Cortex of kidney (tissue), 1 donor: ENCODE results near the gene ZNF564.
"Not testable (repeated sequence)": the region's sequence is repeated elsewhere in the genome, so short reads cannot be mapped to it uniquely, and the experiment has no call there.

Experiments
- DNase-seq: peaks from one replicate; lab custom pipeline; 2025; lab: John Stamatoyannopoulos, UW

Gene ZNF564

DNA sequence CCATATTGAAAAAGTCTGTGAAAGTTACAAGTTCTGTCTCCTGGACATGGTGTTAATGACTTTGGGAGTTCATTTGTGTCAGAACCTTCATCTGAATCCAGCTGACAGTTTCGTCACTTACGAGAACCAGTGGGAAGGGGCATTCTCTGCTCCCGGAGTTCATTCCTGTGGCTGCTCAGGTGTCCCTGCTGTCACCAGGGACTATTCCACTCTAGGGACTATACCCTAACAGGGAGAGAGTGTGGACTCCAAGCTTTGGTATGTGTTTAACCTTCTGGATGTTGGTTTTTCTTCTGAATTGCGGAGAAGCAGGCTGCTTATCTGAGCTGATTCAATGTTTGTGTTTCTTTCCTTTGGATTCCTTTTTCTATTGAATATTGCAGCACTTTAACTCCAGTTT, 54.2 kb downstream of the ZNF564 start:
- DNase-seq, result no peak

DNA sequence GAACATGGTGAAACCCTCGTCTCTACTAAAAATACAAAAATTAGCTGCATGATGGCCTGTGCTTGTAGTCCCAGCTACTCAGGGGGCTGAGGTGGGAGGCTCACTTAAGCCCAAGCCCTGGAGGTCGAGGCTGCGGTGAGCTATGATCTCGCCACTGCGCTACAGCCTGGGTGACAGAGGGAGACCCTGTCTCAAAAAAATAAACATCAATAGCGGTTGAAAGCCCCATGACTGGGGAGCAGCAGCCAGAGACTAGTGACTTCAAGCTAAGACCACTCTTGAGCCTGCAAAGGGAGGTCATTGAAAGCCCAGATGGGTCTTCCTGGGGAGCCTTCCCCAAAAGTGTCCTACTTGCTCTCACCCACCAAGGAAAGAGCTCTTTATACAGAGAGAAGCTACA, 54.8 kb downstream of the ZNF564 start:
- no peak for DNase-seq

GRCh38 chr19:12495002-12495802, 56.1 kb downstream of the ZNF564 start:
- DNase-seq, result no peak

GRCh38 chr19:12494260-12494860, 56.9 kb downstream of the ZNF564 start:
- DNase-seq, result no peak

DNA sequence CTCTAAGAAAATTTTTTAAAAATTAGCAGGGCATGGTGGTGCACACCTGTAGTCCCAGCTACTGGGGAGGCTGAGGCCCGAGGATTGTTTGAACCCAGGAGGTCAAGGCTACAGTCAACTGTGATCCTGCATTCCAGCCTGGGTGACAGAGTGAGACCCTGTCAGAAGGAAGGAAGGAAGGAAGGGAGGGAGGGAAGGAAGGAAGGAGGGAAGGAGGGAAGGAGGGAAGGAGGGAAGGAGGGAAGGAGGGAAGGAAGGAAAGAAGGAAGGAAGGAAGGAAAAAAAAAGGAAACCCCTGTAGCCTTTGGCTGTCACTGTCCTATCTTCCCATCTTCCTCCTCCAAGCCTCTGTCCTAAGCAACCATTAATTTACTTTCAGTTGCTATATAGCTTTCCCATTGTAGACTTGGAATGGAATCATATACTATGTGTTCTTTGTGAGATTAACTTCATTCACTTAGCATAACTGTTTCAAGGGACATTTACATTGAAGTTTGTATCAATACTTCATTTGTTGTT, 65.0 kb downstream of the ZNF564 start:
- not testable (repeated sequence) for DNase-seq

DNA sequence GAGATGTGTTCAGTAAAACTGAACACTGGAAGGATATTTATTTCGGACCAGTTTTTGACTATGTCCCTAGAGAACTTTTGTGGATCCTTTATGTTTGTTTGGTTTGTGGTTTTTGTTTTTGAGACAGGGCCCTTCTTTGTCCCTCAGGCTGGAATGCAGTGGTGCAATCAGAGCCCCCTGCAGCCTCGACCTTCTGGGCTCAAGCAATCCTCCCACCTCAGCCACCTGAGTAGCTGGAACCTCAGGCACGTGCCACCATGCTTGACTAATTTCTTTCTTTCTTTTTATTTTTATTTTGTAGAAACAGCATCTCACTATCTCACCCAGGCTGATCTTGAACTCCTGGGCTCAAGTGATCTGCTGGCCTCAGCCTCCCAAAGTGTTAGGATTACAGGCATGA, 65.7 kb downstream of the ZNF564 start:
- no peak for DNase-seq

DNA sequence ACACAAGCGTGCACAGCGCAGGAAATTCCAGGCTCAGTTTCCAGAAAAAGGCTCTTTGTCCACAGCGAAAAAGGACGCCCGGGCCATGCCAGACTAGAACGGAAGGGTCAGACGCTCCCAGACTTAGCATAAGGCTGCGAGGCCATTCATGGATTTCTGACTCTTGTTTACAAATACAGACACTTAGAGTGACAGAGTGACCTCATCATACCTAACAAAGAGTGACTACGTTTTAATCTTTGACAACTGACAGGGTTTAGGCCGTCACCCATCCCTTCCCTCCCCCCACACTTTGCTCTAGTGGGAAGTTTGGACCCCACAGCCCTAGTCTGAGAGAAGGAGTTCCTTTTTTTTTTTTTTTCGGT, 66.2 kb downstream of the ZNF564 start:
- DNase-seq, result no peak

DNA sequence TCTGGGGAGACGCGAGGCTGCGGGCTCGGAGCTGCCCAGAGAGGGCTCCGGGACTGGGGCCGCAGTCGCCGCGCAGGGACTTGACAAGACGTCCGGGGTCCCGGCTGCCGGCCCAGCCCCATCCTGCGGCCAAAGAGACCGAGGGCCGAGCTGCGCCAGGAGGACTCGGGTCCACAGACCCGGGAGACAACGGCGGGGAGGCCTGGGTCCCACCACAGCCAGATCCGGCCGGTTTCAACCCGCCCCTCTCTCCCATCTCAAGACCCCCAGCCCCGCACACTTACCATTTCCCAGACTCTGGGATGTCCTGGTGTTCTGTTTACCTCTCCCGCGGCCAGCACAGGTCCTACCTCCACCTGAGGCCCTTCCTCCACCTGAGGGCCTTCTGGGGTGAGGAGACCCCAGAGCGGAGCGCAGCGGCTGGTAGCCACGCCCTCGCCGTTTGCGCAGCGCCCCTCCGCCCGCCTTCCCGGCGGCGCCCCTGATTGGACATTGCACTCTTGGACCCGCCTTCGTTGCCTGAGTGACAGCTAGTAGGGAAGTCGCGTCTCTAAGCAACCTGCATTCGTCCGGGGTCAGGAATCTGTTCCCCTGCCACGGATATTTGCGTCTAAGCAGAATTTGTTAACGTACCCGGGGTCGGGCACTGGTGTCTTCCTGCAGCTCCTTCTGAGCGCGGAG, 66.8 kb downstream of the ZNF564 start, which contains the start of gene ZNF709:
Gene ZNF709, minus strand, starts transcription at position 446 of the 681 bp plus-strand sequence. Its CDS starts 159 bp downstream, at position 287.
- peak; percentile 37 for DNase-seq

- DNase-seq, result no peak
Observed at GRCh38 chr19:12484011-12484370, 67.3 kb downstream of the ZNF564 start.

DNA sequence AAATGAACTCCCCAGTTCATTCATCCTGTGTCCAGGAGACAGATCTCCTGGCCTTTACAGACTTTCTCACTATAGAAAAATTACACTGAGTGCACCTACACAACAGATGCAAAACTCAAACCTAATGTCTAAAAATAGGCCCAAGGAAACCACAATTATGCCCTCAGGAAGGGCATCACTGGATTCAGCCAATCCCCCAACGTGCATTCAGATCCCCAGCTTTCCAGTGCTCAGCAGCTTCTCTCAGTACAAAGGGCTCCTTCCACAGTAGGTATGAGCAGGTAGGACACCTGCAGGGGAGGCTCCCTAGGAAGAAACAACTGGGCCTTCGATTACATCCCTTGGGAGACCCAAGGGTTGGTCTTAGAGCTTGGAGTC, 68.8 kb downstream of the ZNF564 start:
- DNase-seq, result no peak

DNA sequence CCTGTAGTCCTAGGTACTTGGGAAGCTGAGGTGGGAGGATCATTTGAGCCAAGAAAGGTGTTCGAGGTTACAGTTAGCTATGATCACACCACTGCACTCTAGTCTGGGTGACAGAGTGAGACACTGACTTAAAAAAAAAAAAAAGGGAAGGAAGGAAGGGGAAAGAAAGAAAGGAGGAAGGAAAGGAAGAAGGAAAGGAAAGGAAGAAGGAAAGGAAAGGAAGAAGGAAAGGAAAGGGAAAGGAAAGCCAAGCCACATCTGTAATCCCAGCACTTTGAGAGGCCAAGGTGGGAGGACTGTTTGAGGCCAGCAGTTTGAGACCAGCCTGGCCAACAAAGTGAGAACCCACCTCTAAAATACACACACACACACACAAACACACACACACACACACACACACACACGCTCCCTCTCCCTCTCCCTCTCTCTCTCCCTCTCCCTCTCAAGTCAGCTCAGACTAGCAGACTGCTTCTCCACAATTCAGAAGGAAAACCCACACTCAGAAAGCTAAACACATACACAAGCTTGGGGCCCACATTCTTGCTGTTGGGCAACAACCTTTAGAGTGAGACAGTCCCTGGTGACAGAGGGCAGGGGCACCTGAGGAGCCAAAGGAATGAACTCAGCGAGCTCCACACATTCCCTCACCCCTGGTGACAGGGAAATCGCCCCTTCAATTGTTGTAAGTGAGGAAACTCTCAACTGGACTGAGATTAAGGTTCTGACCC, 69.3 kb downstream of the ZNF564 start:
- no peak for DNase-seq

DNA sequence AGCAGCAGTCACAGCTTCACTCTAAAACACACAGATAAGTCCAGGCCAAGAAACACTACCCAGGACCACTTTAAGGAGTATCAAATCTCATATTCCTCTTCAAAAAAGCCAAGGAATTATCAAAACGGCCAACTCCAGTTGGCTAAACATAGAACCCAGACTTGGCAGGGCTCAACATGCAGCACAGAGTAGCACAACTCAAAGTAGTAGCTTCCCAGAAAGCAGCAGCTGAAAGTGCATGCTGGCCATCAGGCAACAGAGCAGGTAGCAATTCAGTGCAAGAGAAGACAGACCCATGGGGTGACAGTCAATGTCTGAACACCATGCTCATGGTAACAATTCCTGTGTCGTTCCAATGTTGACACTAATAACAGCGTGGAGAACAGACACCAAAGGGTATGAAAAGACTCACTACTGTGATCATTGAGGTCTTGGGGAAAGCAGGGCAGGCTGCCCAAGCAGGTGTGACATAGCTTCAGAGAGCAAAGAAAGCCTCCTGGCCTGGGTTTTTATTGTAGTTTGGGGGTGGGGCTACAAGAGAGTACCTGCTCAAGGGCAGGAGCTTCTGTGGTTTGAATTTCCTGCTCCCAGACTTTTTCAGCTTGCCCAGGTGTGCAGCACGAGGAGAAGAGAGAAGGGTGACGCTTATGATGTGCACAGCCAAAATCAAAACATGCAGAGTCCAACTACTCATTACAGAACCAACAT, 72.9 kb downstream of the ZNF564 start:
- no peak for DNase-seq
